Liver (tissue), 9 donors: Measurements from ENCODE around the gene SYS1. TPM values are rescaled to one million over a fixed set of nuclear protein-coding genes. Genes with fewer than 3 reads are reported as not detected.

Source experiments
- DNase-seq: peaks from one replicate; pipeline ENCODE4 v3.0.0-alpha.2; 2017; ENCODE audit warnings: low spot score
- H3K27ac ChIP-seq, 2 donors: one replicate each; pipeline ENCODE4 v1.7.0; 2013; ENCODE audit warnings: inconsistent platforms in 2 of 2, low read length in 2 of 2, control low read depth in 1 of 2, low read depth in 1 of 2, mild to moderate bottlenecking in 1 of 2
- H3K27me3 ChIP-seq, 4 donors: one replicate each; pipeline versions ENCODE4 v1.6.1 to v1.7.0; 2013; ENCODE audit warnings: low read length in 3 of 4, inconsistent platforms in 1 of 4, mild to moderate bottlenecking in 1 of 4, moderate library complexity in 1 of 4; ENCODE audit not compliant: control insufficient read depth in 4 of 4, insufficient read depth in 4 of 4
- H3K36me3 ChIP-seq, 4 donors: one replicate each; pipeline versions ENCODE4 v1.6.1 to v1.7.0; 2013; ENCODE audit warnings: low read length in 3 of 4, mild to moderate bottlenecking in 3 of 4, low read depth in 1 of 4, moderate library complexity in 1 of 4; ENCODE audit not compliant: control insufficient read depth in 4 of 4, insufficient read depth in 3 of 4
- H3K4me1 ChIP-seq, 4 donors: one replicate each; pipeline versions ENCODE4 v1.6.1 to v1.7.0; 2013; ENCODE audit warnings: low read length in 3 of 4, mild to moderate bottlenecking in 3 of 4, moderate library complexity in 1 of 4; ENCODE audit not compliant: control insufficient read depth in 4 of 4, insufficient read depth in 4 of 4
- H3K4me3 ChIP-seq, 3 donors: one replicate each; pipeline versions ENCODE4 v1.6.1 to v1.7.0; 2013; ENCODE audit warnings: low read length in 3 of 3, control low read depth in 1 of 3, low read depth in 1 of 3, mild to moderate bottlenecking in 1 of 3
- H3K9ac ChIP-seq, 2 donors: one replicate each; pipeline ENCODE4 v1.7.0; 2013; ENCODE audit warnings: low read length in 2 of 2, mild to moderate bottlenecking in 2 of 2, moderate library complexity in 2 of 2, control low read depth in 1 of 2, low read depth in 1 of 2
- H3K9me3 ChIP-seq, 4 donors: one replicate each; pipeline versions ENCODE4 v1.6.1 to v1.7.0; 2013; ENCODE audit warnings: low read length in 3 of 4; ENCODE audit not compliant: control insufficient read depth in 4 of 4
- EGR1 ChIP-seq, 2 donors: IDR thresholded peaks; 2 replicates each; pipeline ENCODE4 v1.6.1; 2016 to 2018; ENCODE audit warnings: antibody characterized with exemption in 2 of 2, low read depth in 2 of 2
- FOXA1 ChIP-seq: IDR thresholded peaks from 2 replicates; pipeline ENCODE4 v1.6.1; 2016; ENCODE audit warnings: antibody characterized with exemption
- FOXA2 ChIP-seq: IDR thresholded peaks from 2 replicates; pipeline ENCODE4 v1.6.1; 2016; ENCODE audit warnings: antibody characterized with exemption
- GABPA ChIP-seq, 2 donors: IDR thresholded peaks in 1 of 2; conservative IDR thresholded peaks in 1 of 2; 2 replicates each; pipeline ENCODE4 v1.6.1; 2016; ENCODE audit warnings: antibody characterized with exemption in 2 of 2, mild to moderate bottlenecking in 1 of 2, moderate library complexity in 1 of 2
- HNF4A ChIP-seq, 2 donors: conservative IDR thresholded peaks; 2 replicates each; pipeline ENCODE4 v1.6.1; 2016; ENCODE audit warnings: antibody characterized with exemption in 2 of 2, mild to moderate bottlenecking in 2 of 2
- HNF4G ChIP-seq: IDR thresholded peaks from 2 replicates; pipeline ENCODE4 v1.6.1; 2016; ENCODE audit warnings: antibody characterized with exemption
- JUND ChIP-seq, 2 donors: IDR thresholded peaks; 2 replicates each; pipeline ENCODE4 v1.6.1; 2016; ENCODE audit warnings: antibody characterized with exemption in 2 of 2
- NR2F2 ChIP-seq: IDR thresholded peaks from 2 replicates; pipeline ENCODE4 v1.6.1; 2016; ENCODE audit warnings: antibody characterized with exemption
- RAD21 ChIP-seq, 2 donors: IDR thresholded peaks; 2 replicates each; pipeline ENCODE4 v1.6.1; 2016; ENCODE audit warnings: antibody characterized with exemption in 2 of 2, mild to moderate bottlenecking in 2 of 2
- RXRA ChIP-seq, 2 donors: IDR thresholded peaks; 2 replicates each; pipeline ENCODE4 v1.6.1; 2017 to 2018; ENCODE audit warnings: antibody characterized with exemption in 2 of 2, mild to moderate bottlenecking in 1 of 2
- SP1 ChIP-seq: IDR thresholded peaks from 2 replicates; pipeline ENCODE4 v1.6.1; 2018; ENCODE audit warnings: antibody characterized with exemption, mild to moderate bottlenecking
- TAF1 ChIP-seq: conservative IDR thresholded peaks from 2 replicates; pipeline ENCODE4 v1.6.1; 2016; ENCODE audit warnings: antibody characterized with exemption, mild to moderate bottlenecking
- YY1 ChIP-seq: IDR thresholded peaks from 2 replicates; pipeline ENCODE4 v1.6.1; 2016; ENCODE audit warnings: antibody characterized with exemption, mild to moderate bottlenecking
- WGBS: extraction: QIAGEN DNeasy Blood & Tissue Kit; methylation state at CpG from one replicate; pipeline ENCODE4 v1.1.7; 2013; 5-methylcytosine and 5-hydroxymethylcytosine counted together
- polyA plus RNA-seq, 2 donors: library from polyadenylated mRNA; stranded (reverse) in 1 of 2; unstranded in 1 of 2; fragments of 200-250 nt in 1 of 2; fragments of >200 nt in 1 of 2; fragmentation: Nextera tagmentation in 1 of 2; extraction: Ambion mirVana in 1 of 2; gene quantifications; one replicate each; pipeline versions ENCODE4 v1.2.1 to v1.2.3, GENCODE V29; 2013 to 2015
- total RNA-seq, 2 donors: library from RNA; depleted of rRNA; stranded (reverse); fragments of >200 nt; gene quantifications; one replicate each; pipeline ENCODE4 v1.2.3, GENCODE V29; 2014
- TF ChIP-seq, protein P1 (sequence below): IDR thresholded peaks from 2 replicates; pipeline ENCODE4 v1.6.1; 2016; ENCODE audit warnings: antibody characterized with exemption
- TF ChIP-seq, protein P2 (sequence below): fragments of 150-350 bp; IDR thresholded peaks from 2 replicates; pipeline ENCODE4 v1.5.1; 2017; ENCODE audit warnings: improper control_type of control experiment, low read depth, low read length; ENCODE audit not compliant: missing input control
- TF ChIP-seq, protein P3 (sequence below): IDR thresholded peaks from 2 replicates; pipeline ENCODE4 v1.6.1; 2016; ENCODE audit warnings: antibody characterized with exemption, mild to moderate bottlenecking
- TF ChIP-seq, protein P4 (sequence below): IDR thresholded peaks from 2 replicates; pipeline ENCODE4 v1.6.1; 2016; ENCODE audit warnings: antibody characterized with exemption
- TF ChIP-seq, protein P5 (sequence below): IDR thresholded peaks from 2 replicates; pipeline ENCODE4 v1.6.1; 2016; ENCODE audit warnings: antibody characterized with exemption
- donor health status: healthy.
- donor health status: healthy.
- donor health status: healthy.
- donor health status: healthy.
- donor health status: healthy.

SYS1 gene
- total and polyA plus RNA-seq, 4 donors, result 15.0 to 37.8 (median 28.1) TPM

DNA sequence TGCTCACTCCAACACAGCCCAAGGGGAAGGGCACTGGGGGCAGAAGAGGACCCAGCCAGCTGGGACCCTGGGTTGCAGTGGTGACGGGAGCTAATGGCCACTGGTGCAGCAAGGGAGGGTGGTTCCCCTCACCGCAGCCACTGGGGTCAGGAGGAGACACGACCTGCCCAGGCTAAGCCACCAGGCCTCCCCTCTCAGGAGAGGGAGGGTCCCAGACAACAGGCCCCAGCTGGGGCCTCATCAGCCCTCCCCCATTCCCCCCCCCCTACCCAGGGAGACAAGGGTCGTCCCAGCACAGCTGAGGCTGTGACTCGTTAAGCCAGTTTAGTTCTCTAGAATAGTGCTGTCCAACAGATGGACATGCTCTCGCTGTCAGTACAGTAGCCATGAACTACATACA is 37.6 kb upstream of the SYS1 start:
- Histone ChIP-seq H3K27ac (no peak overlapping the region), H3K9me3 (no peaks in the 10 kb centered on the region), H3K4me3 (no peak overlapping the region), H3K9ac (no peak overlapping the region), H3K36me3 (peaks cover 19 to 48% (median 40%) of the 10 kb centered on the region in 4 donors), H3K27me3 (no peaks in the 10 kb centered on the region), H3K4me1 (peaks cover 0 to 2% (median under 1%) of the 10 kb centered on the region in 4 donors)
- TF ChIP-seq, protein P1, sequence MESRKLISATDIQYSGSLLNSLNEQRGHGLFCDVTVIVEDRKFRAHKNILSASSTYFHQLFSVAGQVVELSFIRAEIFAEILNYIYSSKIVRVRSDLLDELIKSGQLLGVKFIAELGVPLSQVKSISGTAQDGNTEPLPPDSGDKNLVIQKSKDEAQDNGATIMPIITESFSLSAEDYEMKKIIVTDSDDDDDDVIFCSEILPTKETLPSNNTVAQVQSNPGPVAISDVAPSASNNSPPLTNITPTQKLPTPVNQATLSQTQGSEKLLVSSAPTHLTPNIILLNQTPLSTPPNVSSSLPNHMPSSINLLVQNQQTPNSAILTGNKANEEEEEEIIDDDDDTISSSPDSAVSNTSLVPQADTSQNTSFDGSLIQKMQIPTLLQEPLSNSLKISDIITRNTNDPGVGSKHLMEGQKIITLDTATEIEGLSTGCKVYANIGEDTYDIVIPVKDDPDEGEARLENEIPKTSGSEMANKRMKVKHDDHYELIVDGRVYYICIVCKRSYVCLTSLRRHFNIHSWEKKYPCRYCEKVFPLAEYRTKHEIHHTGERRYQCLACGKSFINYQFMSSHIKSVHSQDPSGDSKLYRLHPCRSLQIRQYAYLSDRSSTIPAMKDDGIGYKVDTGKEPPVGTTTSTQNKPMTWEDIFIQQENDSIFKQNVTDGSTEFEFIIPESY, result no peak
- no peak for TF ChIP-seq HNF4A (conservative IDR thresholded peaks at IDR 0.05)
- TF ChIP-seq, protein P2, sequence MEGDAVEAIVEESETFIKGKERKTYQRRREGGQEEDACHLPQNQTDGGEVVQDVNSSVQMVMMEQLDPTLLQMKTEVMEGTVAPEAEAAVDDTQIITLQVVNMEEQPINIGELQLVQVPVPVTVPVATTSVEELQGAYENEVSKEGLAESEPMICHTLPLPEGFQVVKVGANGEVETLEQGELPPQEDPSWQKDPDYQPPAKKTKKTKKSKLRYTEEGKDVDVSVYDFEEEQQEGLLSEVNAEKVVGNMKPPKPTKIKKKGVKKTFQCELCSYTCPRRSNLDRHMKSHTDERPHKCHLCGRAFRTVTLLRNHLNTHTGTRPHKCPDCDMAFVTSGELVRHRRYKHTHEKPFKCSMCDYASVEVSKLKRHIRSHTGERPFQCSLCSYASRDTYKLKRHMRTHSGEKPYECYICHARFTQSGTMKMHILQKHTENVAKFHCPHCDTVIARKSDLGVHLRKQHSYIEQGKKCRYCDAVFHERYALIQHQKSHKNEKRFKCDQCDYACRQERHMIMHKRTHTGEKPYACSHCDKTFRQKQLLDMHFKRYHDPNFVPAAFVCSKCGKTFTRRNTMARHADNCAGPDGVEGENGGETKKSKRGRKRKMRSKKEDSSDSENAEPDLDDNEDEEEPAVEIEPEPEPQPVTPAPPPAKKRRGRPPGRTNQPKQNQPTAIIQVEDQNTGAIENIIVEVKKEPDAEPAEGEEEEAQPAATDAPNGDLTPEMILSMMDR, result no peak
- no peak for DNase-seq
- WGBS, result 78% methylated on average over 6 of the region's 6 CpGs

DNA sequence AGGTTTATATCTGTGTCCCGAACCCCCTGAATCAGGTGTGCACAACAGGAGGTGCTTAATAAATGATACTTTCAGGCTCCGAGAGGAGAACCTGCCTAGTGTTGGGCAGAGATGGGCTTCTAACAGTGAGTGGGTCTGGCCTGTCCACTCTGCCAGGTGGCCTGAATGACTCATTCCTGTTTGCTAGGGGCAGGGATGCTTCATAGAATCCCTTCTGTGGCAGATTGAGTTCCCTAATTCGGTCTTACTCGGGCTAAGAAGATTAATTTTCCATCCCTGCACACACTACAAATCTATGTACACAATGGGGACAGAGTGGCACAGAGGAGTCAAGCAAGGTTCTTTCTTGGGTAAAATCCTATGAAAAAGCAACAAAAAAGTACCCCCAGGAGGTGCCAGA is 34.5 kb upstream of the SYS1 start:
- WGBS, result 94% methylated on average over 4 of the region's 4 CpGs
- H3K9me3 ChIP-seq, result no peaks in the 10 kb centered on the region
- no peaks in the 10 kb centered on the region for H3K27me3 ChIP-seq
- H3K4me1 ChIP-seq, result peaks cover 0 to 7% (median 1%) of the 10 kb centered on the region in 4 donors
- H3K36me3 ChIP-seq, result peaks cover 21 to 76% (median 60%) of the 10 kb centered on the region in 4 donors
- H3K4me3 ChIP-seq, result no peak overlapping the region
- TF ChIP-seq, protein P1, result no peak
- no peak for TF ChIP-seq RAD21 (IDR thresholded peaks at IDR 0.05)
- no peak for TF ChIP-seq JUND (IDR thresholded peaks at IDR 0.05)
- TF ChIP-seq HNF4G, result no peak
- TF ChIP-seq RXRA (IDR thresholded peaks at IDR 0.05), result no peak
- TF ChIP-seq SP1, result no peak
- no peak for TF ChIP-seq EGR1 (IDR thresholded peaks at IDR 0.05; ENCODE audit: low read depth in 2 of 2)
- no peak for TF ChIP-seq GABPA (IDR thresholded peaks at IDR 0.05 in 1 of 2, conservative IDR thresholded peaks at IDR 0.05 in 1 of 2)
- TF ChIP-seq FOXA2, result no peak
- TF ChIP-seq, protein P2, result no peak
- TF ChIP-seq YY1, result no peak
- TF ChIP-seq, protein P3, sequence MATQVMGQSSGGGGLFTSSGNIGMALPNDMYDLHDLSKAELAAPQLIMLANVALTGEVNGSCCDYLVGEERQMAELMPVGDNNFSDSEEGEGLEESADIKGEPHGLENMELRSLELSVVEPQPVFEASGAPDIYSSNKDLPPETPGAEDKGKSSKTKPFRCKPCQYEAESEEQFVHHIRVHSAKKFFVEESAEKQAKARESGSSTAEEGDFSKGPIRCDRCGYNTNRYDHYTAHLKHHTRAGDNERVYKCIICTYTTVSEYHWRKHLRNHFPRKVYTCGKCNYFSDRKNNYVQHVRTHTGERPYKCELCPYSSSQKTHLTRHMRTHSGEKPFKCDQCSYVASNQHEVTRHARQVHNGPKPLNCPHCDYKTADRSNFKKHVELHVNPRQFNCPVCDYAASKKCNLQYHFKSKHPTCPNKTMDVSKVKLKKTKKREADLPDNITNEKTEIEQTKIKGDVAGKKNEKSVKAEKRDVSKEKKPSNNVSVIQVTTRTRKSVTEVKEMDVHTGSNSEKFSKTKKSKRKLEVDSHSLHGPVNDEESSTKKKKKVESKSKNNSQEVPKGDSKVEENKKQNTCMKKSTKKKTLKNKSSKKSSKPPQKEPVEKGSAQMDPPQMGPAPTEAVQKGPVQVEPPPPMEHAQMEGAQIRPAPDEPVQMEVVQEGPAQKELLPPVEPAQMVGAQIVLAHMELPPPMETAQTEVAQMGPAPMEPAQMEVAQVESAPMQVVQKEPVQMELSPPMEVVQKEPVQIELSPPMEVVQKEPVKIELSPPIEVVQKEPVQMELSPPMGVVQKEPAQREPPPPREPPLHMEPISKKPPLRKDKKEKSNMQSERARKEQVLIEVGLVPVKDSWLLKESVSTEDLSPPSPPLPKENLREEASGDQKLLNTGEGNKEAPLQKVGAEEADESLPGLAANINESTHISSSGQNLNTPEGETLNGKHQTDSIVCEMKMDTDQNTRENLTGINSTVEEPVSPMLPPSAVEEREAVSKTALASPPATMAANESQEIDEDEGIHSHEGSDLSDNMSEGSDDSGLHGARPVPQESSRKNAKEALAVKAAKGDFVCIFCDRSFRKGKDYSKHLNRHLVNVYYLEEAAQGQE, result no peak
- TF ChIP-seq TAF1, result no peak
- TF ChIP-seq, protein P4, sequence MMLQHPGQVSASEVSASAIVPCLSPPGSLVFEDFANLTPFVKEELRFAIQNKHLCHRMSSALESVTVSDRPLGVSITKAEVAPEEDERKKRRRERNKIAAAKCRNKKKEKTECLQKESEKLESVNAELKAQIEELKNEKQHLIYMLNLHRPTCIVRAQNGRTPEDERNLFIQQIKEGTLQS, result no peak
- TF ChIP-seq HNF4A (conservative IDR thresholded peaks at IDR 0.05), result no peak
- TF ChIP-seq, protein P5, sequence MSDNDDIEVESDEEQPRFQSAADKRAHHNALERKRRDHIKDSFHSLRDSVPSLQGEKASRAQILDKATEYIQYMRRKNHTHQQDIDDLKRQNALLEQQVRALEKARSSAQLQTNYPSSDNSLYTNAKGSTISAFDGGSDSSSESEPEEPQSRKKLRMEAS, result no peak
- TF ChIP-seq FOXA1, result no peak
- TF ChIP-seq NR2F2, result no peak
- no peak overlapping the region for H3K9ac ChIP-seq
- H3K27ac ChIP-seq, result no peak overlapping the region
- no peak for DNase-seq
